GM11168 (cell line): Measurements from ENCODE around the gene GDPD2.

Experiments used
- in situ Hi-C: fragments of 300-500 bp; cut with MboI; formaldehyde crosslinking; loops from one replicate; pipeline ENCODE4 v1.12.0; 2022; ENCODE audit warnings: low sequenced_read_pairs; ENCODE audit not compliant: unreplicated experiment

The GDPD2 gene

DNA sequence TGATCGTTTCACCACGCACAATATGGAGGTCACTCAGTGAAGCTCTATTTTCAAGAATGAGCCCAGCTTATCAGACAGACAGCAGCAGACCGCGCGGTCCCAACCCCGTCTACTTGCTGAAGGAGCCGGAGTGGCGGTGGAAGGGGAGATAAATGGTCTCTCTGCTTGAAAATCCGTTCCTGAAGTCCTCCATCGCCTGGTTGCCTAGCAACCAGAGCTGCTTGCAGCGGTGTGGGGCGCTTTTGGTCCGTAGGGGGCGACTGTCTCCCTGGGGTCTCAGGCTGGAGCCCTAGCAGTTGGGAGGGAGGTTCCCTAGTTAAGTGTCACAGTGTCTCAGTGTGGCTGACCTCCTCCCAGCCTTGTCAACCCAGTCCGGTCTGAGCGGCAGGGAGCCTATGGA is 13.2 kb downstream of the GDPD2 start:
- in situ Hi-C loops: no loop called here

DNA sequence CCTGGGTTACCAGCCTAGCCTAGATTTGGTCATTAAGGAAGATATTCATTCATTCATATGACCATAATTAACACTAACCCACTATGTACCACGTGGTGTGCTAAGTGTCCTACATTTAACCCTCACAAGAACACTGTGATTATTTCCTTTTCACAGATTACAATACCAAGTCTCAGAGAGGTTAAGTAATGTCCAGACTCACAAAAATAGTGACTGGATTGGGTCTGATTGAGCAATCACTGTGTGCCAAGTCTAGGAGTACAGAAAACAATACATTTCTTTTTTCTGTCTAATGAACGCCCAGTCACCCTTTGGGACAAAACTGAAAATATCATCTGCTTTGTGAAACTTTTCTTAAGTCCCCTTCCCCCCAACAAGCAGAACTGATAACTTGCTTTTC is 13.9 kb downstream of the GDPD2 start:
- in situ Hi-C loops: no loop called here

DNA sequence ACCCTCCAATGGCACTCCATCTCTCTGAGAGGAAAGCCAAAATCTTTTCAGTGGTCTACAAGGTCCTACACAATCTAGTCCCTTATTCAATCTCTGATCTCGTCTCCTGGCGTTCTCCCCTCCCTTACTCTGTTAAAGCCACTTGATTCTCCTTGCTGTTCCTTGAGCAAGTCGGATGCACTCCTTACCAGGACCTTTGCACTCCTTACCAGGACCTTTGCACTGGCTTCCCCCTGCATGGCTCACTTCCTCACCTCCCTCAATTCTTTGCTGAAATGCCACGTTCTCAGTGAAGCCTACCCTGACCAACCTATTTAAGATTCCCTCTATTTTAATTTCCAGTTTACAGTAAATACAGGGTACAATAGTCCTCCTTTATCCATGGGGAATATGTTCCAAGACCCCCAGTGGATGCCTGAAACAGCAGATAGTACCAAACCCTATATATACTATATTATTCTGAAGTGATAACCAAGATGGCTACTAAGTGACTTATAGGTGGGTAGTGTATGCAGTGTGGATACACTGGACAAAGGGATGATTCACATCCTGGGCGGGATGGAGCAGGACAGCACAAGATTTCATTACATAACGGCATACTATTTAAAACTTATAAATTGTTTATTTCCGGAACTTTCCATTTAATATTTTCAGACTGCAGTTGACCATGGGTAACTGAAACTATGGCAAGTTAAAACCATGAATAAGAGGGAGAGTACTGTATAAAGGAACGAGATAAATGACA is 15.0 kb downstream of the GDPD2 start:
- in situ Hi-C loops: no loop called here

DNA sequence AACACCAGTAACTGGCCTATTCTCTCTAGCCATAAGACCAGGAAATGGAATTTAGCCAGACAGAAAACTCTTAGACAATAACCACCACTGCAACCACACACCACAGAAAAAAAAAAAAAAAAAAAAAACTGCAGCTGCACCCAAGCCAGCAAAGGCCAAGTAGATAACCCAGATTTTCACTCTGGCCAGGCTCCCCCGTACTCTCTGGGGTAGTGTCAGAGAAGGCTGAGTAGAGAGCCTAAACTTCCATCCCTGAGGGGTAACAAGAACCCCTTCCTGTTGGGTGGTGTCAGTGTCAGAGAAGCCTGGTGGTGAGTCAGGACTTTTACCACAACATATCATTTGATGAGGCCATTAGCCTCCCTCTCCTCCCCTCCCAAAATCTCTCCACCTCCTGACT is 15.9 kb downstream of the GDPD2 start:
- in situ Hi-C loops: no loop called here

- in situ Hi-C loops: no loop called here
Observed at GRCh38 chrX:70442224-70442623, 19.1 kb downstream of the GDPD2 start.

DNA sequence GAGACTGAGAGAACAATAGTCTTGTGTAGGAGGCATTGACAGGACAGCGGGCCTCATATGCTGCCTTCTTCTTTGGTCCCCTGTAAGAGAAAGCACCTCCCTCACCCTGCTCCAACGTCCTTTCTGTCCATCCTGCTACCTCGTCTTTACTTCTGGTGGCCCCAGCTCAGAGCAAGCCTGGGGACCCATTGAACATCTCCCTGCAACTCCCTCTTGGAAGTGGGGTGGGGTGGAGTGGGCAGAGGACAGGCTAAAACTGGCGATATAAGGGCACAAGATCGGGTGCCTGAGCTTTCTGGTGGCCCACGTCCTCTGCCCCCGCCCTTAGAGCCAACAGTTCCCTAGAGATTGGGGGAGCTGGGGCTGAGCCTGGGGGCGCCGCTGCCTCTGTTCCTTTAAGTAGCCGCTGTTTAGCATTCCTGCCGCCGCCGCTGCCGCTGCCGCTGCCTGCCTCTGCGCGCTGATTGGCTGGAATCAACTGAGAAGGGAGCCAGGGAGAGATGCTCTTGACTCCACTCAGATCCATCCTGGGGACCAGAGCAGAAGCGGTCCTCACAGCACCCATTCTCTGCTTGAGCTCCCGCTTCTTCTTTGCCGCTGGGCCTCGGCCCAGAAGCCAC is 21.3 kb downstream of the GDPD2 start, which contains the start of gene DLG3:
Gene DLG3 (plus strand): TSS at position 510 of the 620 bp plus-strand sequence. CDS start 367 bp downstream, outside the sequence.
- in situ Hi-C loops: no loop called here

DNA sequence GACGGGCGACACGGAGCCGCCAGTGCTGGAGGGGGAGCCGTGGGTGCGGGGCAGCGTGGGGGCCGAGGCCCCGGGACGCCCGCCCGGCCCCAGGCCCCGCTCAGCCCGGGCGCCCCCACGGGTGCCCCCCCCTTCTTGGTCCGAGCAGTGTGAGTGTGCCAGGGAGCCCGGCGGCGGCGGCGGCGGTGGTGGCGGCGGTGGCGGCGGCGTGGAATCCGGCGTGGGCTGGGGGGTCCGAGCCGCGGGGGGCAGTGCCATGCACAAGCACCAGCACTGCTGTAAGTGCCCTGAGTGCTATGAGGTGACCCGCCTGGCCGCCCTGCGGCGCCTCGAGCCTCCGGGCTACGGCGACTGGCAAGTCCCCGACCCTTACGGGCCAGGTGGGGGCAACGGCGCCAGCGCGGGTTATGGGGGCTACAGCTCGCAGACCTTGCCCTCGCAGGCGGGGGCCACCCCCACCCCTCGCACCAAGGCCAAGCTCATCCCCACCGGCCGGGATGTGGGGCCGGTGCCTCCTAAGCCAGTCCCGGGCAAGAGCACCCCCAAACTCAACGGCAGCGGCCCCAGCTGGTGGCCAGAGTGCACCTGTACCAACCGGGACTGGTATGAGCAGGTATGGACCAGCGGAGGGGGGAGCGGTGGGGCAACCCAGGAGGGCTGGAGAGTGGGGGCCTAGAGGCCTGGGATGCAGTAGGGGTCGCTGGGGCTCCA is 22.0 kb downstream of the GDPD2 start:
- in situ Hi-C loops: no loop called here

GRCh38 chrX:70445951-70446350 is 22.8 kb downstream of the GDPD2 start:
- in situ Hi-C loops: no loop called here

DNA sequence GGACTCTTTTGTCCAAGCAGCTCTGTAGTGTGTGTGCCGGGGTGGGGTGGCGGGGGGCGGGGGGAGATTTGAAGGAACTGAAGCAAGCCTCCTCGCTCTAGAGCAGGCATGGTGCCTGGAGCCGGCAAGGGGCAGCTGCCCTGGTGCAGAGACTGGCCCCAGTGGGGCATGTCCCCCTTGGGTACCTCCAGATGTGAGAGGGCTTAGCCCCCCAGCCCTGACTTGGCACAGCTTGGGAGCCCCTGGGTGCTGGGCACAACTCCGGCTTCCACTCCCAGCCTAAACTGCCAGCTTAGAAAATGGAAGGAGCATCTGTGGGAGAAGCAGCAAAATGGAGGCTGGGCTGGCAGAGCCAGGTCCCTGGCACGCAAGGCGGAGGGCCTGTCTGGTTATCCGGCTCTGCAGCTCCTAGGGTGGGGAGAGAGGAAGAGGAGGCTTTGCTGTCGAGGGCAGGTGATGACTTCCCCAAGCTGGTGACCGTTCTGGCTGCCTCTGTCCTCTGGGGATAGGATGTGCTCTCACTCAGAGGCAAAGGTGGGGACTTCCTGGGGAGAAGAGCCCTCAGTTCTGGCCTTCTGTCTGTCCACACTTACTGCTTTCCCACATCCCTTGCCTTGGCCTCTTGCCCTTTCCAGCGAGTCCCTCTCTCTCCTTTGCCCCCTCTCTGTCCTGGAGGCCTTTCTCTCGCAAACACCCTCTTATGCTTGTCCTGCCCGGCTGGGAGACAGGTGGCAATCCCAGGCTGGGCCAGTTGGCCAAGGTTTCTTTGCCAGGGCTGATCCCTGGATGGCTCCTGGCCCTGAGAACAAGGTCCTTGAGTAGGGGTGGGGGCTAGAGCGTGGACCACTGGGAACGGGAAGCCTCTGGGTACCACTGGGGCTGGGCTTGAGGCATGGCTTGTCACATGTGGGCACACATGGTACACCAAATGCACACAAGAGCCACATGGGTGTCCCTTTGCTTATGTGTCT is 23.6 kb downstream of the GDPD2 start:
- in situ Hi-C loops: no loop called here

DNA sequence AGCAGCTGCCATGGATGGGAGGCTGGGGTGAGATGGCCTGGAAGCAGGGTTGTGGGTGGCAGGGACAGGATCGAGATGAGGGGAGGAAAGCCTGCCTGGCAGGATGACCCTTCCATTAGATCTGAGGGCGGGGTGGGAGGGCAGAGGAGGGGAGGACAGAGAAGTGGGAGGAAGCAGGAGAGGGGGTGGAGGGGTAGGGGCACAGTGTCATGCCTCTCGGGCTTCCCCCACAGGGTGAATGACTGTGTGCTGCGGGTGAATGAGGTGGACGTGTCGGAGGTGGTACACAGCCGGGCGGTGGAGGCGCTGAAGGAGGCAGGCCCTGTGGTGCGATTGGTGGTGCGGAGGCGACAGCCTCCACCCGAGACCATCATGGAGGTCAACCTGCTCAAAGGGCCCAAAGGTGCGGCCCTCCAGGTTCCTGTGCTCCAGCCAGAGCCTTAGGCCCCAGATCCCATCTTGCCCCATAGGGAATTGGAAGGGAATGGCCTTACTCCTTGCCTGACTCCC is 26.4 kb downstream of the GDPD2 start:
- in situ Hi-C loops: no loop called here

GRCh38 chrX:70452143-70452733 is 29.1 kb downstream of the GDPD2 start:
- in situ Hi-C loops: no loop called here

- in situ Hi-C loops: no loop called here
Observed at GRCh38 chrX:70453024-70453618, 30.0 kb downstream of the GDPD2 start.

DNA sequence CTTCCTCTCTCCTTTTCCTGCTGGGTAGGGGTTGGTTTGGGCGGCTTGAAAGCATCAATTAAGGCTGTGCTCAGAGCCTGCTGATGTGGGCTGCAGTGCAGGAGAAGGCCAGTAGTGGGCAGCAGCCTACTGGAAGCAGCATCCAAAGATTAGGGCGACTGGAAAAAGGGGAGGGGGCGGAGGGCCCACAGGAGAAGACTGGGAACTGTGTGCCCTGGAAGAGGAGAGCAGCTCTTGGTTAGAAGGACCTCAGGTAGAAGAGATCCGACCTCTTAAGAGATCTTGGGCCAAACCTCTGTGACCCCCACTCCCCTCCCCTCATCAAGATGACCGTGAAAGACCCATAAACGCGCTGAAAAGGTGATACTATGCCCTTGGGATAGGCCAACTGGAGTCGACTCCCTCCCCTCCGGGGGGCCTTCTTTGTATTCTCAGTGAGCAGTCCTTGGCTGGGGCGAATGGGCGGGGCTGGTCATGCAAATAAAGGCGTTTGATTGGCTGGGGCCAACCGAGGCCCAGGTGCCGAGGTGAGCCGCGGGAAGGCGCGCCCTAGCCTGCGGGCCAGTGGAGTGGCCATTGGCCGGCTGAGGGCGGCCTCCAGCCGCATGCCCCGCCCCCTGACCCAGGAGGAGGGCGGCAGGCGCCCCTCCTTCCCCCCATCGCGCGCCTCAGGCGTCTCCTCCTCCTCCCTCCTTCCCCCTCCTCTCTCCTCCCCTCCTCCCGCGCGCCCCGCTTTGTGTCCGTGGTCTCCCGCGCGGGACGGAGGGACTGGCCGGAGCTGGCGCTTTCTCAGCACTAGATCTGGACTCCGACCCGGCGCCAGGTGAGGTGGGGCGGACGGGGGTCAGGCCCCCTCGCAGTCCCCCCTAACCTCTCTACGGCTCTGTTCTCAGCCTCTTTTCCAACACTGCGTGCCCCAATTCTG is 31.6 kb downstream of the GDPD2 start:
- in situ Hi-C loops: no loop called here

DNA sequence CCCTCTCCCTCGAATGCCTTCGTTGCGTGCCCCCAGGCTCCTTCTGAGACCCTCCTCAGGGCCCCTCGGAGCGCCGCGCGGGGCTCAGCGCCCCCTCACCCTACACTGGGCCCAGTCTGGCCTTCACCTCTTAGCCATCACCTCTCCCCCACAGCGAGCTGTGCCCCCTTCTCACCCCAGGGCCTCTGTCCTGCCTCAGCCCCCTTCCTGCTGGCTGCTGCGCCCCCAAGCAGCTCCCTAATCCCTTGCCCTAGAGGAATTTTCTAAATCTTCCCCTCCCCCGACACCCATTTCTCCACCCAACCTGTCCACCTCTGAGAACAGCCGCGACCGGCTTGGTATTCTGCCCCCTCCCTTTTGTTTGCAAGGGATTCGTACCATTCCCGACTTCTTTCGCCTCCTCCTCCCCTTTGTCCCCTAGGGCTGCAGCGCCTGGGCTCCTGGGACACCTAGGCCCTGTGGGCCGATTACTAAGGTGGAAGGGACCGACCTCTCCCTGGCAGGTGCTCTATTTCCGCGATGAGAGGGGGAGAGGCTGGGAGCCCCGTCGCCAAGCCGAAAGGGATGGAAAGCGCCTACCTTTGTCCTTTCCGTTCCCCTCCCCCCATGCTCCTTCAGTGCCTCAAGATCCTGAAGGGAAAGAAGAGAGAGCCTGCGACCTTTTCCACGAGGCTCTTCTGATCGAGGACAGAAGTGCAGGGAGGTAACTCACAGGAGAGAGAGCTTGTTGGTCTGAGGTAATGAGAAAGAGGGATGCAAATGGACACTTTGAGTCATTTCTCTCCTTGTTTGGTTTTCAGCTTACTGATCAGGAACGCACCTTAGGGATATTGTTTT is 32.5 kb downstream of the GDPD2 start:
- in situ Hi-C loops: no loop called here

DNA sequence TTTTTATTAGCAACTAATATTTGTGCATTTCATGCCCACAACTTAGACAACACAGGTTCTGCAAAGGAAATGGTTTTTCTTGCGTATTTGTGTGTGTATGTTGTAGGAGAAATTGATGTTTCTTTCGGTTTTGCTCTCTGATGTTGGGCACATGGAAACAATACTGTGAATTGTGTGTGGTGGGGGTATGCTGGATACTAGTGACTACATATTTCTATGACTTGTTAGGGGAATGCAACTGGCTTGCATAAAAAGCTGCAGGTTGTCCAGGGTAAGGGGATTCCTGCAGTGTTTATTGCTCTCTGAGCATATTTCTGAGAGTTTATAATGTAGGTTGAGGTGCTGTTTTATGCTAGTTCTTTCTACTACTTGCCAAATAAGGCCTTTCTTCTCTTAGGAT is 33.1 kb downstream of the GDPD2 start:
- in situ Hi-C loops: no loop called here

DNA sequence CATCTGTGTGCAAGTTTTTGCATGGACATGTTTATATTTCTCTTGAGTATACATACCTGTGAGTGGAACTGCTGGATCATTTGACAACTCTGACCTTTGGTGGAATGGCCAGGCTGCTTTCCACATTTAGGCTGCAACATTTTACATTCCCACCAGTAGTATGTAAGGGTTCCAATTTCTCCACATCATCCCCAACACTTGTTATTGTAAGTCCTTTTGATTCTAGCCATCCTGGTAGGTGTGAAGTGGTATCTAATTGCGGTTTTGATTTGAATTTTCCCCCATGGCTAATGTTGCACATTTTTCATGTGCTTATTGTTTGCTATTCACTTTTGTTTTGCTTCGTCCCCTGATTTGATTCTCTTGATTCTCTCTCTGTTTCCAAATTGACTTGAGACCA is 37.9 kb downstream of the GDPD2 start:
- in situ Hi-C loops: no loop called here

DNA sequence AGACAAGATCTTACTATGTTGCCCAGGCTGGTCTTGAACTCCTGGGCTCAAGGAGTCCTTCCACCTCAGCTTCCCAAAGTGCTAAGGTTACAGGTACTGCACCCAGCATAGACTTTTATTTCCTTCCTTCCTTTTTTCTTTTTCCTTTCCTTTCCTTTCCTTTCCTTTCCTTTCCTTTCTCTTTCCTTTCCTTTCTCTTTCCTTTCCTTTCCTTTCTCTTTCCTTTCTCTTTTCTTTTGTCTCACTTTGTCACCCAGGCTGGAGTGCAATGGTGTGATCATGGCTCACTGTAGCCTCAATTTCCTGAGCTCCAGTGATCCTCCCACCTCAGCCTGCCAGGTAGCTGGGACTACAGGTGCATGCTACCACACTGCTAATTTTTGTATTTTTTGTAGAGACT is 40.9 kb downstream of the GDPD2 start:
- in situ Hi-C loops: no loop called here
